Activated CD8-positive, alpha-beta T cell treated with anti-CD3 and anti-CD28 coated beads, Interleukin-2, amount 10 ng/mL, durations not matched to agents 7 days and 5 days (primary cell): Measurements from ENCODE around the gene PJA2. TPM values are rescaled to one million over a fixed set of nuclear protein-coding genes. Genes with fewer than 3 reads are reported as not detected.

ENCODE experiments used
- ATAC-seq: fragments of 150-1000 bp; cut with Tn5 transposase; one replicate; pipeline ENCODE4 v1.10.0; 2021; ENCODE audit warnings: moderate library complexity
- CTCF ChIA-PET: fragments of 350-600 bp; sonication (Branson Sonifier 250); formaldehyde crosslinking; loops from one replicate; lab custom pipeline; 2021; ENCODE audit warnings: antibody characterized with exemption; lab: Charles Lee
- POLR2A ChIA-PET: fragments of 350-600 bp; sonication (Branson Sonifier 250); formaldehyde crosslinking; loops from one replicate; lab custom pipeline; 2021; ENCODE audit warnings: antibody characterized with exemption; lab: Charles Lee
- DNase-seq: peaks from one replicate; pipeline ENCODE4 v3.0.0-alpha.2; 2020
- H3K27ac Mint-ChIP-seq: one replicate; pipeline ENCODE4 v1.8.0; 2021; ENCODE audit warnings: mild to moderate bottlenecking, mixed read lengths
- H3K27me3 Mint-ChIP-seq: one replicate; pipeline ENCODE4 v1.8.0; 2021; ENCODE audit warnings: low read depth, mixed read lengths
- H3K36me3 Mint-ChIP-seq: one replicate; pipeline ENCODE4 v1.8.0; 2021; ENCODE audit warnings: low read depth, mixed read lengths
- H3K4me1 Mint-ChIP-seq: one replicate; pipeline ENCODE4 v1.8.0; 2021; ENCODE audit warnings: low read depth, mixed read lengths
- H3K4me3 Mint-ChIP-seq: one replicate; pipeline ENCODE4 v1.8.0; 2021; ENCODE audit warnings: mild to moderate bottlenecking, mixed read lengths
- H3K9me3 Mint-ChIP-seq: one replicate; pipeline ENCODE4 v1.8.0; 2022; ENCODE audit warnings: mixed read lengths; ENCODE audit not compliant: insufficient read depth
- total RNA-seq, 2 experiments: library from RNA; stranded (reverse); gene quantifications; one replicate each; pipeline ENCODE4 v1.2.3, GENCODE V29; 2021

The PJA2 gene
- total RNA-seq, 2 experiments from 2014 or later, result 50.2 to 53.5 TPM

- Mint-ChIP-seq H3K4me3 (no peak overlapping the region), H3K9me3 (no peaks in the 10 kb centered on the region), H3K4me1 (no peaks in the 10 kb centered on the region), H3K36me3 (no peaks in the 10 kb centered on the region), H3K27me3 (no peaks in the 10 kb centered on the region), H3K27ac (no peak overlapping the region)
- no peak for DNase-seq
- no peak for ATAC-seq
- ChIA-PET POLR2A (no interaction called here), CTCF (no interaction called here)
Measured at GRCh38 chr5:109316634-109317033, 93.1 kb downstream of the PJA2 start.

- DNase-seq (no peak), ATAC-seq (no peak)
- no peaks in the 10 kb centered on the region for H3K4me1 Mint-ChIP-seq
- no peak overlapping the region for H3K4me3 Mint-ChIP-seq
- H3K27me3 Mint-ChIP-seq, result no peaks in the 10 kb centered on the region
- POLR2A ChIA-PET, result no interaction called here
- no peak overlapping the region for H3K27ac Mint-ChIP-seq
- H3K9me3 Mint-ChIP-seq, result no peaks in the 10 kb centered on the region
- no peaks in the 10 kb centered on the region for H3K36me3 Mint-ChIP-seq
- CTCF ChIA-PET, result no interaction called here
Measured at GRCh38 chr5:109315245-109315644, 94.5 kb downstream of the PJA2 start.

DNA sequence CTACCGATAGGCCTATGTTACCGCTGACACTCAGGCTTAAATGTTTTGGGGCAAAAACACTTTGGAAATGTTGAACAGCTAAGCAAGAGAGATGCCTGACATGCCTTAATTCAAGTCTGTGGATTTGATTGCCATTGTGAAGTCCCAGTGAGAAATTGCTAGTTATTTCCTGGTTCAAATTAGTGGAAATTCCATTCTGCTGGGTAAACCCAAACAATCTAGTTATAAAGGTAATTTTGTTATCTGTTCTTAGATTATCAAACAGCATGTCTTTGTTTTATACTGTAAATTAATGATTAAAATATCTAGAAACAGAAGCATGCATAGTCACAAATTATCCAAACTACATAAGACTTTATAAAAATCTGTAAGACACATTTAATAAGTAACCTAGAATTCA lies 96.6 kb downstream of the PJA2 start:
- Mint-ChIP-seq H3K27me3 (no peaks in the 10 kb centered on the region), H3K9me3 (no peaks in the 10 kb centered on the region), H3K27ac (no peak overlapping the region), H3K4me3 (no peak overlapping the region), H3K4me1 (no peaks in the 10 kb centered on the region), H3K36me3 (no peaks in the 10 kb centered on the region)
- ATAC-seq (no peak), DNase-seq (no peak)
- CTCF ChIA-PET, result no interaction called here
- POLR2A ChIA-PET, result no interaction called here

DNA sequence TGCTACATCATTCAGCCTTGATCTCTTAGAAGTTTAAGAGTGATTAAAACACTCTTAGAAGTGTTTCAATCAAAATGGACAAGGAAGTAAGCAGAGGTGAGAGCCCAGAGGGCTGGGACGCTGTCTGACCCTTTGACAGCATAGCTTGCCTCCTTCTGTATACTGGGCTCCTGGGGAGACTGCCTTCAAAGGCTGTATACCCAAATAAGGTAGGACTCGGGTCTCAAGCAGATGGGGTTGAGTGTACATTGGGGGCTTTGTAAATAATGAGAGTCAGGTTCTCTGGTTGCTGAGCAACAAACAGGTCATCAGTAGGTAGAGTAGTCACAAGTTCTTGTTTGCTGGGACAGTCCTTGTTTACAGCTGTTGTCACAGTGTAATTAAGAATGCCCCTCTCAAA lies 97.1 kb downstream of the PJA2 start:
- Mint-ChIP-seq H3K9me3 (no peaks in the 10 kb centered on the region), H3K27ac (no peak overlapping the region), H3K4me1 (no peaks in the 10 kb centered on the region), H3K27me3 (no peaks in the 10 kb centered on the region), H3K36me3 (no peaks in the 10 kb centered on the region), H3K4me3 (no peak overlapping the region)
- ATAC-seq, result no peak
- ChIA-PET POLR2A (no interaction called here), CTCF (no interaction called here)
- DNase-seq, result no peak

GRCh38 chr5:109310315-109310714 lies 99.5 kb downstream of the PJA2 start:
- Mint-ChIP-seq H3K9me3 (no peaks in the 10 kb centered on the region), H3K4me1 (no peaks in the 10 kb centered on the region), H3K36me3 (no peaks in the 10 kb centered on the region), H3K27me3 (no peaks in the 10 kb centered on the region), H3K4me3 (no peak overlapping the region), H3K27ac (no peak overlapping the region)
- DNase-seq (no peak), ATAC-seq (no peak)
- CTCF ChIA-PET, result no interaction called here
- POLR2A ChIA-PET, result no interaction called here

- no peaks in the 10 kb centered on the region for H3K36me3 Mint-ChIP-seq
- H3K4me3 Mint-ChIP-seq, result no peak overlapping the region
- no peak for DNase-seq
- ChIA-PET POLR2A (interaction anchor here (0.6 kb wide), 1 partner anchor 196 kb away, joined by 3 read pairs; no protein-coding TSS in a partner anchor), CTCF (no interaction called here)
- H3K27me3 Mint-ChIP-seq, result no peaks in the 10 kb centered on the region
- no peak overlapping the region for H3K27ac Mint-ChIP-seq
- no peaks in the 10 kb centered on the region for H3K9me3 Mint-ChIP-seq
- no peaks in the 10 kb centered on the region for H3K4me1 Mint-ChIP-seq
- no peak for ATAC-seq
Measured at GRCh38 chr5:109309326-109310063, 100.3 kb downstream of the PJA2 start.

DNA sequence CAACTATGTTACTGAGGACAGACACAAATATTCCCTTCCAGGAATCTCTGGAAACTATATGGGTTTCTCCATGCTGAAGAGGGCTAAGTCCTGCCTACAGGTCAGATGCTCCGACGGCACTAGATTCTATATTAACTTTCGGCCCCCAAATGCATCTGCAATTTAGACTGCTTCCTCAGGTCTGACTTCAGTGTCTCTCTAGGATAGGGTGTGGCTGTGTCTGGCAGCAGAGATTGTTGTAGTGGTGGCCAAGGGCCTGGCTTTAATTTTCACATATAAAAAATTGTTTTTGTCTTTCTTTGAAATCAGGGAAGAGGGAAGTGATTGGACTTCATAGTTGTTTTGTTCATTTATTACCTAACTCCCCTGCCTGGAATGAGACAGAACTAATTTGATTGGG lies 101.8 kb downstream of the PJA2 start:
- Mint-ChIP-seq H3K27ac (no peak overlapping the region), H3K4me3 (no peak overlapping the region), H3K9me3 (no peaks in the 10 kb centered on the region), H3K36me3 (no peaks in the 10 kb centered on the region), H3K27me3 (no peaks in the 10 kb centered on the region), H3K4me1 (no peaks in the 10 kb centered on the region)
- ChIA-PET CTCF (no interaction called here), POLR2A (no interaction called here)
- no peak for DNase-seq
- ATAC-seq, result no peak

DNA sequence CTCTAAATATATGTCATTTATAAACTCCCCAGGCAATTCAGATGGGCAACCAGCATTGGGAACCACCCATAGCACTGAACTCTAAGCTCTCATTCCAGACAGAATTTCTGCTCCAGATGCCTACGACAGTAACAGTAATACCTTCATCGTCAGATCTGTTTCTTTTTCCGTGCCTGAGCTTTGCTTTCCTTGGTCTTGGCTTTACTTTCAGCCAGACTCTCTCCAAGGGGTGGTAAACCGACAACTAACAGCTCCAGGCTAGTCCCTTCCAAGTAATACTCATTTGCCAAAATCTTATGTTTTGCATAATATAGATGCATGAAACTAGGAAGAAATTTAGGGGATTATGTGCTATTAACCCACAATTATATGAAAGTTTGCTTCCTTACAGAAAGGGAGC lies 102.3 kb downstream of the PJA2 start:
- ATAC-seq, result no peak
- Mint-ChIP-seq H3K9me3 (no peaks in the 10 kb centered on the region), H3K27me3 (no peaks in the 10 kb centered on the region), H3K4me3 (no peak overlapping the region), H3K4me1 (no peaks in the 10 kb centered on the region), H3K27ac (no peak overlapping the region), H3K36me3 (no peaks in the 10 kb centered on the region)
- no peak for DNase-seq
- POLR2A ChIA-PET, result no interaction called here
- CTCF ChIA-PET, result no interaction called here

- no peak overlapping the region for H3K4me3 Mint-ChIP-seq
- no peaks in the 10 kb centered on the region for H3K4me1 Mint-ChIP-seq
- POLR2A ChIA-PET, result no interaction called here
Measured at GRCh38 chr5:109305352-109305751, 104.4 kb downstream of the PJA2 start.

GRCh38 chr5:109304309-109304708 lies 105.5 kb downstream of the PJA2 start:
- Mint-ChIP-seq H3K4me1 (no peaks in the 10 kb centered on the region), H3K4me3 (no peak overlapping the region), H3K27me3 (no peaks in the 10 kb centered on the region), H3K27ac (no peak overlapping the region), H3K9me3 (no peaks in the 10 kb centered on the region), H3K36me3 (no peaks in the 10 kb centered on the region)
- ChIA-PET POLR2A (no interaction called here), CTCF (no interaction called here)
- DNase-seq (no peak), ATAC-seq (no peak)

More at GRCh38 chr5:109305352-109305751, 104.4 kb downstream of the PJA2 start:
- CTCF ChIA-PET, result no interaction called here
- Mint-ChIP-seq H3K27me3 (no peaks in the 10 kb centered on the region), H3K9me3 (no peaks in the 10 kb centered on the region), H3K27ac (no peak overlapping the region), H3K36me3 (no peaks in the 10 kb centered on the region)
- no peak for DNase-seq
- ATAC-seq, result no peak

DNA sequence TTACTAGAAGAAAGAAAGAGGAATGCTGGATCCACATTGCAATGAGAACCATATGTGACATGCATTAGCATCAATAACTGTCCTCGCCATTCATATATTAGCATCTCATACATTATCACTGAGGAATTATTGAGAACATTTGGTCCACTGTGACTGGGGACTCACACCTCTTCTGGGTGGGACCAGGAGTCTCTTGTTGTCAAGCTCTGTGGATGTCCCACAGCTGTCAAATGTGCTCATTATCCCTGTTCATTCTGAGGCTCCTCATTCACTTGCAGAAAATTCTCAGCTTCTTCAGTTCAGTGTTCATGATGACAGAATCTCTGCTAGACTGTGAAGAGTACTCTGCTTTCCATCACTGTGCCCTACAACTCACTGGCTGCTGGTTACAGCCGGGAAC lies 109.4 kb downstream of the PJA2 start:
- Mint-ChIP-seq H3K4me1 (no peaks in the 10 kb centered on the region), H3K27ac (no peak overlapping the region)
- no peak for ATAC-seq

GRCh38 chr5:109299557-109299956 lies 110.2 kb downstream of the PJA2 start:
- H3K4me3 Mint-ChIP-seq, result no peak overlapping the region
- CTCF ChIA-PET, result no interaction called here

More for the DNA sequence above, 109.4 kb downstream of the PJA2 start:
- DNase-seq, result no peak
- no peaks in the 10 kb centered on the region for H3K9me3 Mint-ChIP-seq
- H3K36me3 Mint-ChIP-seq, result no peaks in the 10 kb centered on the region
- ChIA-PET POLR2A (interaction anchor here (0.6 kb wide), 1 partner anchor 979 kb away, joined by 3 read pairs; no protein-coding TSS in a partner anchor), CTCF (no interaction called here)
- H3K4me3 Mint-ChIP-seq, result no peak overlapping the region
- H3K27me3 Mint-ChIP-seq, result no peaks in the 10 kb centered on the region

GRCh38 chr5:109298794-109299193 lies 111.0 kb downstream of the PJA2 start:
- no peaks in the 10 kb centered on the region for H3K4me1 Mint-ChIP-seq
- CTCF ChIA-PET, result no interaction called here

More at GRCh38 chr5:109299557-109299956, 110.2 kb downstream of the PJA2 start:
- Mint-ChIP-seq H3K27me3 (no peaks in the 10 kb centered on the region), H3K9me3 (no peaks in the 10 kb centered on the region), H3K4me1 (no peaks in the 10 kb centered on the region), H3K36me3 (no peaks in the 10 kb centered on the region), H3K27ac (no peak overlapping the region)
- DNase-seq (no peak), ATAC-seq (no peak)
- POLR2A ChIA-PET, result no interaction called here

More at GRCh38 chr5:109298794-109299193, 111.0 kb downstream of the PJA2 start:
- Mint-ChIP-seq H3K9me3 (no peaks in the 10 kb centered on the region), H3K27ac (no peak overlapping the region), H3K4me3 (no peak overlapping the region), H3K27me3 (no peaks in the 10 kb centered on the region), H3K36me3 (no peaks in the 10 kb centered on the region)
- ATAC-seq (no peak), DNase-seq (no peak)
- POLR2A ChIA-PET, result no interaction called here
